Endothelial cell (in vitro differentiated cells): Measurements from ENCODE around the gene NR2C2. TPM values are rescaled to one million over a fixed set of nuclear protein-coding genes. Genes with fewer than 3 reads are reported as not detected.

Experiments used
- DNase-seq: peaks from one replicate; pipeline ENCODE4 v3.0.0; 2021; ENCODE audit warnings: low spot score
- H3K27ac Mint-ChIP-seq: one replicate; pipeline ENCODE4 v1.8.0; 2021; ENCODE audit warnings: mixed read lengths, inconsistent platforms; ENCODE audit not compliant: unreplicated experiment
- H3K27me3 Mint-ChIP-seq: one replicate; pipeline ENCODE4 v1.8.0; 2021; ENCODE audit warnings: mild to moderate bottlenecking, moderate library complexity, mixed read lengths, inconsistent platforms; ENCODE audit not compliant: unreplicated experiment
- H3K36me3 Mint-ChIP-seq: one replicate; pipeline ENCODE4 v1.8.0; 2021; ENCODE audit warnings: mild to moderate bottlenecking, low read depth, mixed read lengths, inconsistent platforms; ENCODE audit not compliant: unreplicated experiment
- H3K4me1 Mint-ChIP-seq: one replicate; pipeline ENCODE4 v1.8.0; 2021; ENCODE audit warnings: mild to moderate bottlenecking, mixed read lengths, inconsistent platforms; ENCODE audit not compliant: unreplicated experiment
- H3K4me3 Mint-ChIP-seq: one replicate; pipeline ENCODE4 v1.8.0; 2021; ENCODE audit warnings: mild to moderate bottlenecking, mixed read lengths, inconsistent platforms; ENCODE audit not compliant: unreplicated experiment
- H3K9me3 Mint-ChIP-seq: one replicate; pipeline ENCODE4 v1.8.0; 2021; ENCODE audit warnings: mixed read lengths, inconsistent platforms; ENCODE audit not compliant: unreplicated experiment
- CTCF ChIP-seq: fragments of 200-600 bp; sonication (generic); IDR thresholded peaks from one replicate; pipeline ENCODE4 v1.5.0; 2021; ENCODE audit warnings: antibody characterized with exemption; ENCODE audit not compliant: unreplicated experiment
- total RNA-seq: library from RNA; stranded (reverse); fragmentation: NEBNext Ultra II Directional; extraction: Animal tissue kit (Norgen Biotek cat#: 25700); gene quantifications from one replicate; pipeline ENCODE4 v1.2.1, GENCODE V29; 2021; ENCODE audit not compliant: unreplicated experiment

NR2C2 gene
- total RNA-seq, 1 donor from 2014 or later: 49.1 TPM

- no peak for DNase-seq
- Mint-ChIP-seq H3K9me3 (no peaks in the 10 kb centered on the region), H3K36me3 (peaks cover 21% of the 10 kb centered on the region), H3K4me3 (no peak overlapping the region), H3K27me3 (peaks cover 10% of the 10 kb centered on the region), H3K4me1 (peaks cover 2% of the 10 kb centered on the region), H3K27ac (no peak overlapping the region)
- TF ChIP-seq CTCF: no peak
These were observed 105.2 kb downstream of the NR2C2 start for GRCh38 chr3:15052335-15053242.

GRCh38 chr3:15053541-15053940 lies 106.2 kb downstream of the NR2C2 start:
- Mint-ChIP-seq H3K9me3 (no peaks in the 10 kb centered on the region), H3K4me1 (peaks cover 2% of the 10 kb centered on the region), H3K27ac (no peak overlapping the region), H3K27me3 (peaks cover 10% of the 10 kb centered on the region), H3K36me3 (peaks cover 28% of the 10 kb centered on the region), H3K4me3 (peak overlapping the region; percentile 35)
- DNase-seq: no peak
- TF ChIP-seq CTCF: no peak

GRCh38 chr3:15055019-15055557 lies 107.7 kb downstream of the NR2C2 start:
- H3K36me3 Mint-ChIP-seq: peaks cover 38% of the 10 kb centered on the region

GRCh38 chr3:15056676-15057404 lies 109.5 kb downstream of the NR2C2 start:
- H3K27ac Mint-ChIP-seq: no peak overlapping the region
- peaks cover 4% of the 10 kb centered on the region for H3K27me3 Mint-ChIP-seq
- no peaks in the 10 kb centered on the region for H3K9me3 Mint-ChIP-seq
- DNase-seq: no peak
- H3K36me3 Mint-ChIP-seq: peaks cover 34% of the 10 kb centered on the region
- TF ChIP-seq CTCF: no peak
- no peak overlapping the region for H3K4me3 Mint-ChIP-seq
- H3K4me1 Mint-ChIP-seq: peaks cover 2% of the 10 kb centered on the region

More at GRCh38 chr3:15055019-15055557, 107.7 kb downstream of the NR2C2 start:
- H3K27ac Mint-ChIP-seq: no peak overlapping the region
- H3K4me1 Mint-ChIP-seq: peaks cover 2% of the 10 kb centered on the region
- DNase-seq: no peak
- H3K4me3 Mint-ChIP-seq: no peak overlapping the region
- no peak for TF ChIP-seq CTCF
- H3K9me3 Mint-ChIP-seq: no peaks in the 10 kb centered on the region
- peaks cover 9% of the 10 kb centered on the region for H3K27me3 Mint-ChIP-seq
